SK-N-MC (cell line): ENCODE measurements around the gene TTYH2.
"Not testable (repeated sequence)": the region's sequence is repeated elsewhere in the genome, so short reads cannot be mapped to it uniquely, and the experiment has no call there.

Experiments
- DNase-seq: peaks from one replicate; pipeline ENCODE4 v3.0.0-alpha.2; 2011; ENCODE audit warnings: low read depth, low spot score
- H3K27ac ChIP-seq: fragments of 200-600 bp; sonication (generic); 2 replicates; pipeline ENCODE4 v1.5.1; 2016; ENCODE audit warnings: mixed run types
- H3K36me3 ChIP-seq: fragments of 200-600 bp; sonication (generic); 2 replicates; pipeline ENCODE4 v1.6.1; 2017; ENCODE audit warnings: antibody characterized with exemption, low read length, mixed read lengths; ENCODE audit not compliant: insufficient read depth
- H3K4me3 ChIP-seq: fragments of 200-600 bp; sonication (generic); 2 replicates; pipeline ENCODE4 v1.5.1; 2016
- H3K9ac ChIP-seq: fragments of 200-600 bp; sonication (generic); 2 replicates; pipeline ENCODE4 v1.8.0; 2017; ENCODE audit warnings: mixed run types, mixed read lengths; ENCODE audit not compliant: insufficient read length
- H3K9me3 ChIP-seq: fragments of 200-600 bp; sonication (generic); 2 replicates; pipeline ENCODE4 v1.6.1; 2017; ENCODE audit warnings: low read depth, mild to moderate bottlenecking, antibody characterized with exemption, low read length, moderate library complexity, mixed read lengths
- EZH2 ChIP-seq: fragments of 200-600 bp; sonication (generic); IDR thresholded peaks from one replicate; pipeline ENCODE4 v1.6.1; 2017; ENCODE audit warnings: antibody characterized with exemption
- FOXP2 ChIP-seq: optimal IDR thresholded peaks from 2 replicates; pipeline ENCODE3; 2011; ENCODE audit warnings: mild to moderate bottlenecking, moderate library complexity; ENCODE audit not compliant: insufficient read depth; ENCODE audit errors: extremely low read length, control extremely low read depth
- POLR2AphosphoS5 ChIP-seq: IDR thresholded peaks from 2 replicates; pipeline ENCODE4 v1.6.1; 2012; ENCODE audit warnings: mild to moderate bottlenecking, low read depth, low read length, borderline replicate concordance

TTYH2 gene

GRCh38 chr17:74276541-74277009 is 63.2 kb downstream of the TTYH2 start:
- Histone ChIP-seq H3K9me3 (no peaks in the 10 kb centered on the region), H3K4me3 (no peak overlapping the region), H3K36me3 (no peaks in the 10 kb centered on the region), H3K27ac (no peak overlapping the region), H3K9ac (no peak overlapping the region)
- no peak for TF ChIP-seq POLR2AphosphoS5
- TF ChIP-seq EZH2, result no peak
- TF ChIP-seq FOXP2, result no peak
- DNase-seq, result no peak

GRCh38 chr17:74277935-74278334 is 64.6 kb downstream of the TTYH2 start:
- Histone ChIP-seq H3K4me3 (no peak overlapping the region), H3K36me3 (no peaks in the 10 kb centered on the region), H3K9me3 (no peaks in the 10 kb centered on the region), H3K27ac (no peak overlapping the region), H3K9ac (no peak overlapping the region)
- no peak for TF ChIP-seq POLR2AphosphoS5
- no peak for DNase-seq

- H3K9me3 ChIP-seq, DNase-seq, H3K27ac ChIP-seq, H3K4me3 ChIP-seq, H3K9ac ChIP-seq, H3K36me3 ChIP-seq: not testable (repeated sequence)
Measured at GRCh38 chr17:74279617-74280016, 66.2 kb downstream of the TTYH2 start.

GRCh38 chr17:74280093-74280513 is 66.7 kb downstream of the TTYH2 start:
- Histone ChIP-seq H3K9me3 (no peaks in the 10 kb centered on the region), H3K27ac (no peak overlapping the region), H3K4me3 (no peak overlapping the region), H3K9ac (no peak overlapping the region), H3K36me3 (no peaks in the 10 kb centered on the region)
- TF ChIP-seq POLR2AphosphoS5 (no peak), EZH2 (no peak), FOXP2 (no peak)
- no peak for DNase-seq

- TF ChIP-seq FOXP2, result no peak
- no peak for TF ChIP-seq EZH2
- no peak for TF ChIP-seq POLR2AphosphoS5
- Histone ChIP-seq H3K27ac (no peak overlapping the region), H3K9me3 (no peaks in the 10 kb centered on the region), H3K9ac (no peak overlapping the region), H3K4me3 (no peak overlapping the region), H3K36me3 (no peaks in the 10 kb centered on the region)
- no peak for DNase-seq
Measured at GRCh38 chr17:74281799-74282198, 68.4 kb downstream of the TTYH2 start.

GRCh38 chr17:74282274-74282586 is 68.9 kb downstream of the TTYH2 start:
- H3K27ac ChIP-seq, DNase-seq, H3K4me3 ChIP-seq, H3K9me3 ChIP-seq, H3K36me3 ChIP-seq, H3K9ac ChIP-seq: not testable (repeated sequence)

- Histone ChIP-seq H3K36me3 (no peaks in the 10 kb centered on the region), H3K27ac (no peak overlapping the region), H3K4me3 (no peak overlapping the region), H3K9ac (no peak overlapping the region), H3K9me3 (no peaks in the 10 kb centered on the region)
- DNase-seq, result no peak
- no peak for TF ChIP-seq FOXP2
- no peak for TF ChIP-seq EZH2
- TF ChIP-seq POLR2AphosphoS5, result no peak
Measured at GRCh38 chr17:74282587-74283370, 69.4 kb downstream of the TTYH2 start.

GRCh38 chr17:74283371-74283673 is 70.0 kb downstream of the TTYH2 start:
- no peaks in the 10 kb centered on the region for H3K9me3 ChIP-seq
- TF ChIP-seq POLR2AphosphoS5 (no peak), EZH2 (no peak), FOXP2 (no peak)
- H3K27ac ChIP-seq, result no peak overlapping the region
- H3K4me3 ChIP-seq, result no peak overlapping the region
- no peak for DNase-seq
- H3K36me3 ChIP-seq, result no peaks in the 10 kb centered on the region
- no peak overlapping the region for H3K9ac ChIP-seq

- DNase-seq, result no peak
- Histone ChIP-seq H3K9ac (no peak overlapping the region), H3K27ac (no peak overlapping the region), H3K36me3 (no peaks in the 10 kb centered on the region), H3K4me3 (no peak overlapping the region), H3K9me3 (no peaks in the 10 kb centered on the region)
- TF ChIP-seq FOXP2 (no peak), EZH2 (no peak), POLR2AphosphoS5 (no peak)
Measured at GRCh38 chr17:74287031-74287602, 73.7 kb downstream of the TTYH2 start.
